ENCODE data around the gene PGAM1.

DNA sequence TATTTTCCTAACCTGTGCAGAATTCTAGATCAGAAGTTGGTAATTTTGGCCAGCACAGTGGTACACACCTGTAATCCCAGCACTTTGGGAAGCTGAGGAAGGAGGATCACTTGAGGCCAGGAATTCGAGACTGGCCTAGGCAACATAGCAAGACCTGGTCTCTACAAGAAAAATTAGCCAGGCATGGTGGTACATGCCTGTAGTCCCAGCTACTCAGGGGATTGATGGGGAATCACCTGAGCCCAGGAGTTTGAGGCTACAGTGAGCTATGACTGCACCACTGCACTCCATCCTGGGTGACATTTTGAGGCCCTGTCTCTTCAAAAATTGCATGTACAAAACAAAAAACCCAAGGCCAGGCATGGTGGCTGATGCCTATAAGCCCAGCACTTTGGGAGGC is 8.6 kb downstream of the PGAM1 start:
- TF ChIP-seq, protein P1, sequence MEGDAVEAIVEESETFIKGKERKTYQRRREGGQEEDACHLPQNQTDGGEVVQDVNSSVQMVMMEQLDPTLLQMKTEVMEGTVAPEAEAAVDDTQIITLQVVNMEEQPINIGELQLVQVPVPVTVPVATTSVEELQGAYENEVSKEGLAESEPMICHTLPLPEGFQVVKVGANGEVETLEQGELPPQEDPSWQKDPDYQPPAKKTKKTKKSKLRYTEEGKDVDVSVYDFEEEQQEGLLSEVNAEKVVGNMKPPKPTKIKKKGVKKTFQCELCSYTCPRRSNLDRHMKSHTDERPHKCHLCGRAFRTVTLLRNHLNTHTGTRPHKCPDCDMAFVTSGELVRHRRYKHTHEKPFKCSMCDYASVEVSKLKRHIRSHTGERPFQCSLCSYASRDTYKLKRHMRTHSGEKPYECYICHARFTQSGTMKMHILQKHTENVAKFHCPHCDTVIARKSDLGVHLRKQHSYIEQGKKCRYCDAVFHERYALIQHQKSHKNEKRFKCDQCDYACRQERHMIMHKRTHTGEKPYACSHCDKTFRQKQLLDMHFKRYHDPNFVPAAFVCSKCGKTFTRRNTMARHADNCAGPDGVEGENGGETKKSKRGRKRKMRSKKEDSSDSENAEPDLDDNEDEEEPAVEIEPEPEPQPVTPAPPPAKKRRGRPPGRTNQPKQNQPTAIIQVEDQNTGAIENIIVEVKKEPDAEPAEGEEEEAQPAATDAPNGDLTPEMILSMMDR (IDR thresholded peaks at IDR 0.05): no peak
- TF ChIP-seq POLR2A (IDR thresholded peaks at IDR 0.05): no peak

Measured in thyroid gland (tissue), 4 donors.